HG03432 (cell line): Measurements from ENCODE around the gene AFG3L2.

ENCODE experiments used
- ATAC-seq: cut with Tn5 transposase; IDR thresholded peaks from one replicate; pipeline ENCODE4 v1.9.1; 2021; ENCODE audit warnings: mild to moderate bottlenecking, moderate library complexity; ENCODE audit not compliant: unreplicated experiment

Gene AFG3L2

GRCh38 chr18:12362473-12363174 is 14.4 kb downstream of the AFG3L2 start:
- ATAC-seq, result no peak

- ATAC-seq, result no peak
Measured at GRCh38 chr18:12361770-12362378, 15.2 kb downstream of the AFG3L2 start.

- ATAC-seq, result no peak
Measured at GRCh38 chr18:12359515-12359927, 17.5 kb downstream of the AFG3L2 start.

GRCh38 chr18:12352188-12352587 is 24.8 kb downstream of the AFG3L2 start:
- no peak for ATAC-seq

- ATAC-seq, result no peak
Measured at GRCh38 chr18:12347895-12348294, 29.1 kb downstream of the AFG3L2 start.

GRCh38 chr18:12346240-12346565 is 30.8 kb downstream of the AFG3L2 start:
- no peak for ATAC-seq

GRCh38 chr18:12345491-12346239 is 31.4 kb downstream of the AFG3L2 start:
- ATAC-seq, result no peak

GRCh38 chr18:12342661-12343060 is 34.4 kb downstream of the AFG3L2 start:
- ATAC-seq, result no peak

GRCh38 chr18:12340945-12341660 is 35.9 kb downstream of the AFG3L2 start:
- ATAC-seq, result no peak

GRCh38 chr18:12338382-12338781 is 38.6 kb downstream of the AFG3L2 start:
- ATAC-seq, result no peak

- ATAC-seq, result no peak
Measured at GRCh38 chr18:12336887-12337286, 40.1 kb downstream of the AFG3L2 start.

- ATAC-seq, result no peak
Measured at GRCh38 chr18:12336171-12336613, 40.8 kb downstream of the AFG3L2 start.

- no peak for ATAC-seq
Measured at GRCh38 chr18:12335503-12335902, 41.5 kb downstream of the AFG3L2 start.

- no peak for ATAC-seq
Measured at GRCh38 chr18:12334863-12335262, 42.2 kb downstream of the AFG3L2 start.

- ATAC-seq, result no peak
Measured at GRCh38 chr18:12334366-12334808, 42.6 kb downstream of the AFG3L2 start.

GRCh38 chr18:12333506-12334290 is 43.3 kb downstream of the AFG3L2 start:
- ATAC-seq, result no peak

- no peak for ATAC-seq
Measured at GRCh38 chr18:12330766-12331165, 46.3 kb downstream of the AFG3L2 start.

GRCh38 chr18:12329125-12329698 is 47.8 kb downstream of the AFG3L2 start:
- no peak for ATAC-seq

GRCh38 chr18:12328179-12328823 is 48.7 kb downstream of the AFG3L2 start:
- no peak for ATAC-seq
